ENCODE measurements around the gene DNAH6.

Gene DNAH6

DNA sequence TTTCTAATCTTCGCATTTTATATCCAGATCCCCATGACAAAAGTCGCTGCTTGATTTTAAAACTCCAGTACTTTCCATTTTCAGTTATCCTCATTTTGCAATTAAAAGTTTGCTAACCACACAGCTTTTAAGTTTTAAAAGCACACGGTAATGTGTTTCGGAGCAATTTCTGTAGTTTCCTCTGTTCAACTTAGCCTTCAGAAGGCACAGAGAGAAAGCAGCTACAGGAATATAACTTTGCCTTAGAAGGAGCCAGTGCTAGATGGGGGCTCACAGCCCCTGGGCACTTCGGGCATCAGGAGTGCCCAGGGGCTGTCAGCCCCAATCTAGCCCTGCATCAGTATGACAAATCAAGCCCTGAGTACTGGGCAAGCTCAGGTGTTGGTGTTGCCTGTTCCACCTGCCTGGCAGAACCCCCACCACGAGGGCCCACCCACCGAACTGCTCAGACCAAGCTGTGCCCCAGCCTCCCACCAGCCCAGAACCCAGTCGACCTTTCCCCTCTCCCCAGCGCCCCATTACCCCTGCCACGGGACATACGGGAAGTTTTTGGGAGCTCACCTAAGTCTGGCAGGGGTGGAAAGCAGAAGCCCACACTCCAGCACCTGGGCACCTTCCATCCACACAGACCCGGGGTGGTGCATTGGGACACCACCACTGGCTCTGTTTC is 317.3 kb downstream of the DNAH6 start:
- Histone ChIP-seq H3K4me3 (replicated peaks; ENCODE audit: low read depth, low read length) (no peak overlapping the region), H3K36me3 (ENCODE audit: control insufficient read depth, insufficient read depth, low read length) (no peaks in the 10 kb centered on the region), H3K27me3 (replicated peaks; ENCODE audit: control insufficient read depth, insufficient read depth, low read length) (no peaks in the 10 kb centered on the region)
- TF ChIP-seq, protein P1, sequence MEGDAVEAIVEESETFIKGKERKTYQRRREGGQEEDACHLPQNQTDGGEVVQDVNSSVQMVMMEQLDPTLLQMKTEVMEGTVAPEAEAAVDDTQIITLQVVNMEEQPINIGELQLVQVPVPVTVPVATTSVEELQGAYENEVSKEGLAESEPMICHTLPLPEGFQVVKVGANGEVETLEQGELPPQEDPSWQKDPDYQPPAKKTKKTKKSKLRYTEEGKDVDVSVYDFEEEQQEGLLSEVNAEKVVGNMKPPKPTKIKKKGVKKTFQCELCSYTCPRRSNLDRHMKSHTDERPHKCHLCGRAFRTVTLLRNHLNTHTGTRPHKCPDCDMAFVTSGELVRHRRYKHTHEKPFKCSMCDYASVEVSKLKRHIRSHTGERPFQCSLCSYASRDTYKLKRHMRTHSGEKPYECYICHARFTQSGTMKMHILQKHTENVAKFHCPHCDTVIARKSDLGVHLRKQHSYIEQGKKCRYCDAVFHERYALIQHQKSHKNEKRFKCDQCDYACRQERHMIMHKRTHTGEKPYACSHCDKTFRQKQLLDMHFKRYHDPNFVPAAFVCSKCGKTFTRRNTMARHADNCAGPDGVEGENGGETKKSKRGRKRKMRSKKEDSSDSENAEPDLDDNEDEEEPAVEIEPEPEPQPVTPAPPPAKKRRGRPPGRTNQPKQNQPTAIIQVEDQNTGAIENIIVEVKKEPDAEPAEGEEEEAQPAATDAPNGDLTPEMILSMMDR (IDR thresholded peaks at IDR 0.05; ENCODE audit: insufficient read depth, low read length, poor library complexity, severe bottlenecking): no peak
- DNase-seq (ENCODE audit: extremely low read depth, insufficient read length): no peak

GRCh38 chr2:84836215-84836614 is 319.9 kb downstream of the DNAH6 start:
- DNase-seq (ENCODE audit: extremely low read depth, insufficient read length): no peak
- TF ChIP-seq, protein P1 (IDR thresholded peaks at IDR 0.05; ENCODE audit: insufficient read depth, low read length, poor library complexity, severe bottlenecking): no peak
- H3K36me3 ChIP-seq (ENCODE audit: control insufficient read depth, insufficient read depth, low read length): no peaks in the 10 kb centered on the region
- H3K4me3 ChIP-seq (replicated peaks; ENCODE audit: low read depth, low read length): no peak overlapping the region
- H3K27me3 ChIP-seq (replicated peaks; ENCODE audit: control insufficient read depth, insufficient read depth, low read length): no peaks in the 10 kb centered on the region; the same call in 1 of the 2 replicates

DNA sequence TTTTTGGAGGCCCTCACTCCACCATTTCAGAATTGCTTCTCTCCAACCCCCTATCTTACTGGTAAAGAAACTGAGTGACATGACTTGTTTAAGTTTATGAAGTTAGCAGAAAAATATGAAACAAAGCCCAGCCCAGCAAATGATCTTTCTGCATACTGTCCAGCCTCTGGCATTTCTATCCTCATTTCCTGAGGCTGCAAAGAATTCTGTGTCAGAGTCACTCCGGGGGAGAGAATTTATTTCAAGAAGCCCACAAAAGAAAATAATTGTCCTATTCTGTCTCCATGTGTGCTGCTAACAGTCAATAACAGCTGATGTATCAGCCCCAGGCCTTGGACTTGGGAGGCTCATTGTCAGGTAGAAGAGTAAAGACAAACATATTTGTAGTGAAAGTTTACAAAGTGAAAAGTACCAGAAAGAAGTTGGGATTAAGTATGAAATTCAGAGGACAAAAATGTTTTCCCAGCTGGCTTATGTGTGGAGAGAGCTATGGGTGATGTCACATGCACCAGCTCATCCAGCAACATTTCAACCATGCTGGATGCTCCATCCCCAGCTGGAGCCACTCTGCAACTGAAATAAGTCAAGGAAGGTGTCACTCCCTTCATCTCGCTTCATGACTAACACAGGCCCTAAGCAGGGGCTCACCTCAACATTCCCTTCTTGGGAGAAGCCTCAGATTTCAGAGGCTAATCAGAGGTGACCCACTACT is 322.3 kb downstream of the DNAH6 start:
- Histone ChIP-seq H3K36me3 (ENCODE audit: control insufficient read depth, insufficient read depth, low read length) (no peaks in the 10 kb centered on the region), H3K27me3 (replicated peaks; ENCODE audit: control insufficient read depth, insufficient read depth, low read length) (no peaks in the 10 kb centered on the region; the same call in 1 of the 2 replicates), H3K4me3 (replicated peaks; ENCODE audit: low read depth, low read length) (no peak overlapping the region)
- DNase-seq (ENCODE audit: extremely low read depth, insufficient read length): no peak
- TF ChIP-seq, protein P1 (IDR thresholded peaks at IDR 0.05; ENCODE audit: insufficient read depth, low read length, poor library complexity, severe bottlenecking): no peak

DNA sequence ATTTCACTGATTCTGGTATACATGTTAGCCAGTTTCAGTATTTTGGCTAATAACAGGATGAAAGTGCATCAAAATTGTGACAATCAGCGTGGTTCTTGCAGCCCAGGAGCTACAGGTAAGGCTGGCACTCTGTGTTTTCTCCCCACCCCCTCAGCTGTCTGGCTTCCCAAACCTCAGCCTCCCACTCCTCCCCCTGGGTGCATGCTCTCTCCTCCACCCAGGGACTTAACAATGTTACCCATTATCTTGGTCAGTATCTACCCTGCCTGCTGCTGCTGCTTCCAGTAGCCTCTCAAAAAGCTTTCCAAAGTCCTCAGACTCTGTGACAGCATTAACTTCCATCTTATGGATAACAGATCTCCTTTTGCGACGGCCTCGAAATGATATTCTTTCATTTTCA is 323.6 kb downstream of the DNAH6 start:
- Histone ChIP-seq H3K4me3 (replicated peaks; ENCODE audit: low read depth, low read length) (no peak overlapping the region), H3K36me3 (ENCODE audit: control insufficient read depth, insufficient read depth, low read length) (no peaks in the 10 kb centered on the region), H3K27me3 (replicated peaks; ENCODE audit: control insufficient read depth, insufficient read depth, low read length) (no peaks in the 10 kb centered on the region; the same call in 1 of the 2 replicates)
- TF ChIP-seq, protein P1 (IDR thresholded peaks at IDR 0.05; ENCODE audit: insufficient read depth, low read length, poor library complexity, severe bottlenecking): no peak
- DNase-seq (ENCODE audit: extremely low read depth, insufficient read length): no peak

DNA sequence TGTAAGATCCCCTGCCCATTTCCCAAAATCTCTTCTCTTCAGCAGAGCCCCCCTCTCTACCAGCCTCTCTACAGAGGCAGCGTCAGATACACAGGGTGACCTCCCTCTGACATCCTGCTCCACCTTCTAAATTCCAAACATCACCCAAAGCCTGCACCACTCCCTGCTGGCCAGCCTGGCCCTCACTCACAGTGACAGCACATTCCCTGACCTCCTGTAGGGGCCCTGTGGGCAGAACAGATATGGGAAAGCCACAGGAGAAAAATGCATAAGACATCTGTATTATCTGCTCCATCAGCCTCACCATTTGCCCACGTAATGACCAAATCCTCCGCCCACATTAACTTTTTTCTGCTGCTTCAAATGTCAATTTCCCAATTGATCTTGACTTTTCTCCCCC is 324.0 kb downstream of the DNAH6 start:
- H3K36me3 ChIP-seq (ENCODE audit: control insufficient read depth, insufficient read depth, low read length): no peaks in the 10 kb centered on the region
- DNase-seq (ENCODE audit: extremely low read depth, insufficient read length): no peak
- H3K4me3 ChIP-seq (replicated peaks; ENCODE audit: low read depth, low read length): no peak overlapping the region
- TF ChIP-seq, protein P1 (IDR thresholded peaks at IDR 0.05; ENCODE audit: insufficient read depth, low read length, poor library complexity, severe bottlenecking): no peak
- H3K27me3 ChIP-seq (replicated peaks; ENCODE audit: control insufficient read depth, insufficient read depth, low read length): no peaks in the 10 kb centered on the region; the same call in 1 of the 2 replicates

Measured in GM06990 (cell line).